Natural killer cell (primary cell): Measurements from ENCODE around the gene ILRUN. TPM values are rescaled to one million over a fixed set of nuclear protein-coding genes. Genes with fewer than 3 reads are reported as not detected.
"Not testable (repeated sequence)": the region's sequence is repeated elsewhere in the genome, so short reads cannot be mapped to it uniquely, and the experiment has no call there.

Experiments
- ATAC-seq, 3 donors: fragments of 150-1000 bp in 2 of 3; fragments of 200-7000 bp in 1 of 3; cut with Tn5 transposase; 1 replicate in 1 of 3; 2 replicates in 2 of 3; pipeline ENCODE4 v1.10.0; 2021; ENCODE audit warnings: mild to moderate bottlenecking in 2 of 3, moderate library complexity in 2 of 3
- DNase-seq, 2 donors: peaks; one replicate each; pipeline versions ENCODE4 v3.0.0 to v3.0.0-alpha.2; 2013 to 2021; ENCODE audit warnings: mixed read lengths in 1 of 2
- H3K27ac ChIP-seq: one replicate; pipeline ENCODE4 v1.5.1; 2013; ENCODE audit warnings: mild to moderate bottlenecking, low read length
- H3K27me3 ChIP-seq: one replicate; pipeline ENCODE4 v1.6.1; 2013; ENCODE audit warnings: low read length; ENCODE audit not compliant: control insufficient read depth, insufficient read depth
- H3K36me3 ChIP-seq: one replicate; pipeline ENCODE4 v1.6.1; 2013; ENCODE audit warnings: low read length; ENCODE audit not compliant: control insufficient read depth, insufficient read depth
- H3K4me1 ChIP-seq: one replicate; pipeline ENCODE4 v1.6.1; 2013; ENCODE audit warnings: low read length; ENCODE audit not compliant: control insufficient read depth, insufficient read depth
- H3K4me3 ChIP-seq: one replicate; pipeline ENCODE4 v1.5.1; 2013; ENCODE audit warnings: low read length
- H3K9me3 ChIP-seq: one replicate; pipeline ENCODE4 v1.6.1; 2013; ENCODE audit warnings: low read length; ENCODE audit not compliant: control insufficient read depth, insufficient read depth
- H3K27ac Mint-ChIP-seq, 2 donors: one replicate each; pipeline ENCODE4 v1.8.0; 2022; ENCODE audit warnings: mild to moderate bottlenecking in 2 of 2, mixed read lengths in 2 of 2, moderate library complexity in 1 of 2
- H3K27me3 Mint-ChIP-seq, 2 donors: one replicate each; pipeline ENCODE4 v1.8.0; 2022; ENCODE audit warnings: low read depth in 2 of 2, mixed read lengths in 2 of 2
- H3K36me3 Mint-ChIP-seq: one replicate; pipeline ENCODE4 v1.8.0; 2022; ENCODE audit warnings: mixed read lengths
- H3K4me1 Mint-ChIP-seq, 2 donors: one replicate each; pipeline ENCODE4 v1.8.0; 2022; ENCODE audit warnings: mixed read lengths in 2 of 2
- H3K4me3 Mint-ChIP-seq: one replicate; pipeline ENCODE4 v1.8.0; 2022; ENCODE audit warnings: mild to moderate bottlenecking, moderate library complexity, mixed read lengths
- H3K9me3 Mint-ChIP-seq, 2 donors: one replicate each; pipeline ENCODE4 v1.8.0; 2022; ENCODE audit warnings: mixed read lengths in 2 of 2
- WGBS: methylation state at CpG from one replicate; pipeline ENCODE4 v1.1.7; 2013; ENCODE audit warnings: missing lambda C conversion rate; ENCODE audit not compliant: insufficient coverage; 5-methylcytosine and 5-hydroxymethylcytosine counted together
- intact Hi-C: fragments of 100-400 bp; cut with micrococcal nuclease; formaldehyde crosslinking; loops from one replicate; pipeline ENCODE4 v1.14.2; 2022
- total RNA-seq, 4 donors: library from RNA; stranded (reverse); fragments of 120-200 nt in 1 of 4; gene quantifications; one replicate each; pipeline versions ENCODE4 v1.2.3 to v1.2.4, GENCODE V29; 2013 to 2022
- TF ChIP-seq, protein P1 (sequence below): fragments of 200-600 bp; IDR thresholded peaks from one replicate; pipeline ENCODE4 v1.8.0; 2022; ENCODE audit warnings: antibody characterized with exemption

ILRUN gene
- total RNA-seq, 3 donors from 2014 or later (not counting 1 experiment from before 2014, with no cell fraction given) = 91.2 to 101 (median 92.3) TPM

DNA sequence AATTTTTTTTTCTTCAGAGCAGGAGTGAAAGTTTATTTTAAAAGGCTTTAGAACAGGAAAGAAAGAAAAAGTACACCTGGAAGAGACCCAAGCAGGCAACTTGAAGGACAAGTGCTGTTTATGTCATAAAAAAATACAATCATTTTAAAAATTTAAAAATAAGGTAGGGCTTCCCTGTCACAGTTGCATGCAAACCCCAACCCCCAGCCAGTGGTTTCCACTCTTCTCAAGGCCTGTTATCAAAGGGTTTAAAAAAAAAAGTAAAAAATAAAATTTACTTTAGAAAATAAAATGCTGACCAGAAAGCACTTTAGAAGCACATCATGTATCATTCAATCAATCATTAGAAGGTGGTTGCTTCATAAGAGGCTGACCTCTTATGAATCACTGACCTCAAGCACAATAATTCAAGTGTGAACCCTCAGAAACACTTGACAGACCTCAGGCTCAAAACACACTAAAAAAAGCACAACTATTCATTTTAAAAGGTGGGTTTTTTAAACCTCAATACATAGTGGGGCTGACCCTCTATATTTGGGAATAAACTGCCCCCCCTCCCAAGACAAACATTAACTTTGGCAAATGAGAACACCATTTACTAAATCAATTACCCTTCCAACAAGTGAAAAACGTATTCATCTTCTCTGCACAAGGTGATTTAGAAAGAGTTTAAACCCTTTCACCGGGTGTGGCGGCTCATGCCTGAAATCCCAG is 15.6 kb downstream of the ILRUN start:
- H3K36me3 Mint-ChIP-seq = no peaks in the 10 kb centered on the region
- Histone ChIP-seq H3K36me3 (no peaks in the 10 kb centered on the region), H3K9me3 (no peaks in the 10 kb centered on the region), H3K4me1 (peaks cover 15% of the 10 kb centered on the region), H3K4me3 (no peak overlapping the region), H3K27ac (peak overlapping the region; percentile 37), H3K27me3 (no peaks in the 10 kb centered on the region)
- intact Hi-C loops = no loop called here
- peak overlapping the region in 1 of 2 donors; percentile 67 for H3K27ac Mint-ChIP-seq
- TF ChIP-seq, protein P1, sequence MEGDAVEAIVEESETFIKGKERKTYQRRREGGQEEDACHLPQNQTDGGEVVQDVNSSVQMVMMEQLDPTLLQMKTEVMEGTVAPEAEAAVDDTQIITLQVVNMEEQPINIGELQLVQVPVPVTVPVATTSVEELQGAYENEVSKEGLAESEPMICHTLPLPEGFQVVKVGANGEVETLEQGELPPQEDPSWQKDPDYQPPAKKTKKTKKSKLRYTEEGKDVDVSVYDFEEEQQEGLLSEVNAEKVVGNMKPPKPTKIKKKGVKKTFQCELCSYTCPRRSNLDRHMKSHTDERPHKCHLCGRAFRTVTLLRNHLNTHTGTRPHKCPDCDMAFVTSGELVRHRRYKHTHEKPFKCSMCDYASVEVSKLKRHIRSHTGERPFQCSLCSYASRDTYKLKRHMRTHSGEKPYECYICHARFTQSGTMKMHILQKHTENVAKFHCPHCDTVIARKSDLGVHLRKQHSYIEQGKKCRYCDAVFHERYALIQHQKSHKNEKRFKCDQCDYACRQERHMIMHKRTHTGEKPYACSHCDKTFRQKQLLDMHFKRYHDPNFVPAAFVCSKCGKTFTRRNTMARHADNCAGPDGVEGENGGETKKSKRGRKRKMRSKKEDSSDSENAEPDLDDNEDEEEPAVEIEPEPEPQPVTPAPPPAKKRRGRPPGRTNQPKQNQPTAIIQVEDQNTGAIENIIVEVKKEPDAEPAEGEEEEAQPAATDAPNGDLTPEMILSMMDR = no peak
- ATAC-seq (peak; percentile 77 to 91 (median 87)), DNase-seq (no peak)
- H3K4me1 Mint-ChIP-seq = peaks cover 24 to 30% of the 10 kb centered on the region in 2 donors
- no peaks in the 10 kb centered on the region for H3K9me3 Mint-ChIP-seq
- no peaks in the 10 kb centered on the region for H3K27me3 Mint-ChIP-seq
- 53% methylated on average over 3 of the region's 3 CpGs for WGBS
- no peak overlapping the region for H3K4me3 Mint-ChIP-seq

DNA sequence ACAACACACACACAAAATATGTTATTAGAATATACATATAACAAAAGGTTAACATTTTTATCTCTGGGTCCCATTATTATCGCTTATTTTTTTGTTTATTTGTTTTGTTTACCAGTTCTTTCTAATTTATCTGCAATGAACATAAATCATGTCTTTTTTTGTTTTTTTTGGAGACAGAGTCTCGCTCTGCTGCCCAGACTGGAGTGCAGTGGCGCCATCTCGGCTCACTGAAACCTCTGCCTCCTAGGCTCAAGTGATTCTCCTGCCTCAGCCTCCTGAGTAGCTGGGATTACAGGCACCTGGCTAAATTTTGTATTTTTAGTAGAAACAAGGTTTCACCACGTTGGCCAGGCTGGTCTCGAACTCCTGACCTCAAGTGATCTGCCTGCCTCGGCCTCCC is 16.3 kb downstream of the ILRUN start:
- H3K27ac Mint-ChIP-seq = peak overlapping the region; percentile 34 to 67

DNA sequence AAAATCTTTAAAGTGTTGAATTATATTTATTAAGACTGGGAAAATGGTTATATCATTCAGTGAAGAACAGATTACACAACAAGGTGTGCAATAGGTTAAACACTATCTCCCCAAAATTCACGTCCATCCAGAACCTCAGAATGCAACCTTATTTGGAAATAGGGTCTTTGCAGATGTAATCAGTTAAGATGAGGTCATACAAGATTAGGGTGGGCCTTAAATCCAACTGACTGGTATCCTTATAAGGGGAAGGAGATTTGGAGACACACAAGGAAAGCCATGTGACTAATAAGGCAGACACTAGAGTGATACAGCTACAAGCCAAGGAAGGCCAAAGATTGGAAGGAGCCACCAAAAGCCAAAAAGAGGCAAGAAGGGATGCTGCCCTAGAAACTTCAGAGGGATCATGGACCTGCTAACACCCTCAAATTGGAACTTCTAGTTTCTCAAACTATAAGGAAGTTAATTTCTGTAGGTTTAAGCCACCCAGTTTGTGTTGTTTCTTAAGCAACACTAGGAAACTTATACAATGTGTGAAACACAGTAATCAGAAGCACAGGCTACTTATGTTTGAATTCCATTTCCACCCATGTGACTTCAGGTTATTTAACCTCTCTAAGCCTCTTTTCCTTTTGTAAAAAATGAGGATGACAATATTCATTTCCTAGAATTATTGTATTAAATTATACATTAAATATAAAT is 16.9 kb downstream of the ILRUN start:
- H3K9me3 ChIP-seq = no peaks in the 10 kb centered on the region
- no peaks in the 10 kb centered on the region for H3K27me3 ChIP-seq
- no peaks in the 10 kb centered on the region for H3K27me3 Mint-ChIP-seq
- H3K27ac ChIP-seq = no peak overlapping the region
- H3K36me3 Mint-ChIP-seq = no peaks in the 10 kb centered on the region
- peaks cover 27 to 31% of the 10 kb centered on the region in 2 donors for H3K4me1 Mint-ChIP-seq
- no peak for DNase-seq
- intact Hi-C loops = no loop called here
- H3K4me1 ChIP-seq = peaks cover 21% of the 10 kb centered on the region
- H3K4me3 Mint-ChIP-seq = no peak overlapping the region
- peak overlapping the region; percentile 30 to 67 for H3K27ac Mint-ChIP-seq
- no CpG with 5 or more reads among the region's 1 CpG for WGBS
- H3K4me3 ChIP-seq = no peak overlapping the region
- H3K9me3 Mint-ChIP-seq = no peaks in the 10 kb centered on the region
- TF ChIP-seq, protein P1 = no peak
- no peak for ATAC-seq
- no peaks in the 10 kb centered on the region for H3K36me3 ChIP-seq

More for the DNA sequence above, 16.3 kb downstream of the ILRUN start:
- WGBS = 81% methylated on average over 6 of the region's 7 CpGs
- H3K9me3 ChIP-seq, H3K36me3 Mint-ChIP-seq, H3K27me3 ChIP-seq, H3K27me3 Mint-ChIP-seq, H3K9me3 Mint-ChIP-seq, H3K4me3 ChIP-seq, intact Hi-C loops, DNase-seq, H3K36me3 ChIP-seq, ATAC-seq, H3K4me3 Mint-ChIP-seq: not testable (repeated sequence)
- peaks cover 16% of the 10 kb centered on the region for H3K4me1 ChIP-seq
- H3K27ac ChIP-seq = peak overlapping the region; percentile 37
- H3K4me1 Mint-ChIP-seq = peaks cover 31 to 36% of the 10 kb centered on the region in 2 donors

GRCh38 chr6:34676140-34676539 is 20.4 kb downstream of the ILRUN start:
- H3K4me1 ChIP-seq = peaks cover 50% of the 10 kb centered on the region
- H3K27ac Mint-ChIP-seq = peak overlapping the region in 1 of 2 donors; percentile 3

DNA sequence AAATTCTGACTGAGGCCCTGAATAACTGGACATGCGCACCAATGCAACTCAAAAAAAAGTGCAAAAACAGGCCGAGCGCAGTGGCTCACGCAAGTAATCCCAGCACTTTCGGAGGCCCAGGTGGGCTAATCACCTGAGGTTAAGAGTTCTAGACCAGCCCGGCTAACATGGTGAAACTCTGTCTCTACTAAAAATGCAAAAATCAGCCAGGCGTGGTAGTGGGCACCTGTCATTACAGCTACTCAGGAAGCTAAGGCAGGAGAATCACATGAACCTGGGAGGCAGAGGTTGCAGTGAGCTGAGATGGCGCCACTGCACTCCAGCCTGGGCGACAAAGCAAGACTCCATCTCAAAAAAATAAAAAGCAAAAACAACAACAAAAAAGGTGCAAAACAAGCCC is 21.6 kb downstream of the ILRUN start:
- not testable (repeated sequence) for H3K4me3 Mint-ChIP-seq, H3K4me3 ChIP-seq, H3K36me3 ChIP-seq, H3K27me3 ChIP-seq, H3K9me3 ChIP-seq, H3K27me3 Mint-ChIP-seq, ATAC-seq, H3K36me3 Mint-ChIP-seq, H3K9me3 Mint-ChIP-seq, DNase-seq
- peaks cover 47 to 56% of the 10 kb centered on the region in 2 donors for H3K4me1 Mint-ChIP-seq
- H3K4me1 ChIP-seq = peaks cover 51% of the 10 kb centered on the region
- intact Hi-C loops = loop anchor here (5.0 kb wide), 1 partner anchor 82 kb away; the partner anchor contains the start of gene SNRPC
- H3K27ac ChIP-seq = peak overlapping the region; percentile 92
- WGBS = 83% methylated on average over 7 of the region's 9 CpGs
- peak overlapping the region; percentile 88 to 97 for H3K27ac Mint-ChIP-seq

More at GRCh38 chr6:34676140-34676539, 20.4 kb downstream of the ILRUN start:
- H3K36me3 Mint-ChIP-seq = no peaks in the 10 kb centered on the region
- DNase-seq (no peak), ATAC-seq (no peak)
- H3K4me1 Mint-ChIP-seq = peaks cover 46 to 52% of the 10 kb centered on the region in 2 donors
- TF ChIP-seq, protein P1 = no peak
- Histone ChIP-seq H3K27me3 (no peaks in the 10 kb centered on the region), H3K4me3 (no peak overlapping the region), H3K27ac (no peak overlapping the region), H3K36me3 (no peaks in the 10 kb centered on the region), H3K9me3 (no peaks in the 10 kb centered on the region)
- intact Hi-C loops = no loop called here
- H3K27me3 Mint-ChIP-seq = no peaks in the 10 kb centered on the region
- H3K9me3 Mint-ChIP-seq = no peaks in the 10 kb centered on the region
- H3K4me3 Mint-ChIP-seq = no peak overlapping the region
